ENCODE results near the gene FOXC1.
A peak's percentile ranks its signal among the peaks of the same experiment; 100 is the strongest.

FOXC1 gene

GRCh38 chr6:1630212-1630770 lies 20.6 kb downstream of the FOXC1 start:
- no peak overlapping the region for H3K27ac Mint-ChIP-seq
- no peak overlapping the region for H3K4me3 Mint-ChIP-seq
- no peak for ATAC-seq

GRCh38 chr6:1630771-1631217 lies 21.1 kb downstream of the FOXC1 start:
- H3K4me1 Mint-ChIP-seq, result peaks cover under 1% of the 10 kb centered on the region
- H3K36me3 Mint-ChIP-seq, result peaks cover 15% of the 10 kb centered on the region
- H3K27ac Mint-ChIP-seq, result no peak overlapping the region
- H3K4me3 Mint-ChIP-seq, result no peak overlapping the region
- H3K9me3 Mint-ChIP-seq, result no peaks in the 10 kb centered on the region
- ATAC-seq, result no peak
- peaks cover 49% of the 10 kb centered on the region for H3K27me3 Mint-ChIP-seq

More at GRCh38 chr6:1630212-1630770, 20.6 kb downstream of the FOXC1 start:
- Mint-ChIP-seq H3K36me3 (peaks cover 15% of the 10 kb centered on the region), H3K9me3 (no peaks in the 10 kb centered on the region), H3K27me3 (peaks cover 54% of the 10 kb centered on the region), H3K4me1 (peaks cover 5% of the 10 kb centered on the region)

- Mint-ChIP-seq H3K4me1 (peaks cover 1% of the 10 kb centered on the region), H3K36me3 (peaks cover 15% of the 10 kb centered on the region), H3K4me3 (no peak overlapping the region), H3K27ac (no peak overlapping the region), H3K9me3 (no peaks in the 10 kb centered on the region), H3K27me3 (peaks cover 45% of the 10 kb centered on the region)
- no peak for ATAC-seq
These were observed 21.5 kb downstream of the FOXC1 start for GRCh38 chr6:1631251-1631650.

DNA sequence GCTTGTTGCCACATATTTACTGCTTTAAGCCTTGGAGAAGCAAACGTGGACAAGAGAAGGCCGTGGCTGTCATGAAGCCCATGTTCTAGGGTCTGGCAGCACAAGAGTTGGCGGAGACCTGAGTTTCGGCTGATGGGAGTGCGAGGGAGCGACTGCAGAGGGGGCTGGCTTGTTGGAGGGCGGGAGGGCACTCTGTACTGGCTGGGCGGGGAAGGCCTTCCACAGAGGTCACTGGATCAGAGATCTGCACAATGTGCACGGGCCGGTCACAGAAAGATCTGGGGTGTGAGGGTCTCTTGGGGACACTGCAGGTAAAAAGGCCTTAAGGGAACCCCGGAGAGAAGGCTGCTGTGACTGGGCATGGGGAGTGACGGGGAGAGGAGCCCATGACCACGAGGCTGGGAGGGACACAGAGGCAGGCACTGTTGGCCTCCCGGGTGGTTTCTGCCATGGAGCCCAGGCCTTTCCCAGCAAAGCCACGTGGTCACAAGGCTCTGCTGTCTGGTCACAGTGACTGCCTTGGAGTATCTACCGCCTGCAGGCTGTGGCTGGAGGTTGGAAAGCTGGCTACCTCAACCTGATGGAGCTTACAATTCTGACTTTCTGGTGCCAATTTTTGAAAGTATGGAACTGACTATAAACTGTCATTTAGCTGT lies 23.8 kb downstream of the FOXC1 start:
- Mint-ChIP-seq H3K4me1 (peaks cover 17% of the 10 kb centered on the region), H3K27ac (no peak overlapping the region), H3K36me3 (peaks cover 15% of the 10 kb centered on the region), H3K9me3 (no peaks in the 10 kb centered on the region), H3K27me3 (peaks cover 22% of the 10 kb centered on the region), H3K4me3 (no peak overlapping the region)
- no peak for ATAC-seq

DNA sequence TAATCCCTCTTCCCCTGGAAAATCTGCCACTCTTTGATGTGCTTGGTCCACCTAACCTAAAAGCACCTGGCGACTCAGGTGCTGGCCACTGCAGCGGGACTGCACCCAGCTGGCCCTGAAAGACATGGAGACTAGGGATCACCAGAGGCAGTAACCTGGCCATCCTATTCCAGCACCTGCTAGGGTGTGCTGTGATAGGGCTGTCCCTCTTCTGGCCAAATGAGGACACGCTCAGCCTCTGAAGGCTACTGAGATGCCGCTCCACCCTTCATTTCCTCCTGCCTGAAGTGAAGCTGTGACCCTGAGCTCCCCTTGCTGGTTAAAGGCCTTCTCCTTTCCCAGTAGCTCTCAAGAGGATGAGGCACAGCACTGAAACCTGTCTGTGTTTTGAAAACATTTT lies 24.4 kb downstream of the FOXC1 start:
- Mint-ChIP-seq H3K27me3 (peaks cover 17% of the 10 kb centered on the region), H3K4me3 (no peak overlapping the region), H3K9me3 (no peaks in the 10 kb centered on the region), H3K27ac (no peak overlapping the region), H3K36me3 (peaks cover 13% of the 10 kb centered on the region), H3K4me1 (peaks cover 17% of the 10 kb centered on the region)
- no peak for ATAC-seq

DNA sequence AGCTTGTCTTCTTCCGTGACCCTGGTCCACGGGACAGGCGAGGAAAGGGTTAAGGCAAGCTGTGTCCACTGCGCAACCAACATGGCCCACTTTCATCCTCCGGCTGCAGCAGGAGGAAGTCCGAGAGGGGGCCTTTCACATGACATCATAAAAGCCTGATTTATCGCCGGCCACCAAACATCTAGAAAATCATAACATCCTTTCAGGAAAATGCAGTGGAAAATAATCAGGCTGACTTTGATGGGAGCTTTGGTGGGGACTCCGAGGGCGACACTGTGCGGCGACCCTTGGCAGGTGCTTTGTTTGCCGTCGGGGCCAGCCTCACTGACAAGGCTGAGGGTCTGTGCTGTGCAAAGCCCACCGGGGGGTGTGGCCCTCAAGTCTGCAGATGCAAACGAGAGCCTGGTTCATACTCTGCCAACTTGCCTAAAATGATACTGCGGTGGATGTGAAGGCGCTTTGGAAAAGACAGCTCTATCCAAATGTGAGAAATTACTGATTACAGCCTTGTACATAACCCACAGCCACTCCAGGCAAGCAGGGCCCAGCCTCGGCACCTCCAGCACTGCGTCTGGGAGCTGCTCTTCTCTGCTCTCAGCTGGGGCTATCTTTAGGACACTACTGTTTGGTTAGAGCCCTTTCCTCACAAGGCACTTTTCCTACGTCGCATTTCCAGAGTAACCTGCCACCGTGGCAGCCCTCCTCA lies 25.7 kb downstream of the FOXC1 start:
- Mint-ChIP-seq H3K27ac (no peak overlapping the region), H3K4me3 (no peak overlapping the region), H3K27me3 (peaks cover 3% of the 10 kb centered on the region), H3K4me1 (peaks cover 17% of the 10 kb centered on the region), H3K9me3 (no peaks in the 10 kb centered on the region), H3K36me3 (peaks cover 6% of the 10 kb centered on the region)
- no peak for ATAC-seq

GRCh38 chr6:1636272-1636825 lies 26.6 kb downstream of the FOXC1 start:
- peaks cover 6% of the 10 kb centered on the region for H3K36me3 Mint-ChIP-seq
- H3K27me3 Mint-ChIP-seq, result no peaks in the 10 kb centered on the region
- no peak for ATAC-seq
- H3K4me1 Mint-ChIP-seq, result peaks cover 17% of the 10 kb centered on the region
- no peaks in the 10 kb centered on the region for H3K9me3 Mint-ChIP-seq
- H3K4me3 Mint-ChIP-seq, result no peak overlapping the region
- no peak overlapping the region for H3K27ac Mint-ChIP-seq

GRCh38 chr6:1636971-1637871 lies 27.5 kb downstream of the FOXC1 start:
- Mint-ChIP-seq H3K36me3 (peaks cover 3% of the 10 kb centered on the region), H3K27me3 (no peaks in the 10 kb centered on the region), H3K4me3 (no peak overlapping the region), H3K27ac (peak overlapping the region; percentile 18), H3K4me1 (peaks cover 17% of the 10 kb centered on the region), H3K9me3 (no peaks in the 10 kb centered on the region)
- peak; percentile 88 for ATAC-seq

GRCh38 chr6:1639430-1639829 lies 29.7 kb downstream of the FOXC1 start:
- H3K4me1 Mint-ChIP-seq, result peaks cover 17% of the 10 kb centered on the region

GRCh38 chr6:1640476-1640875 lies 30.8 kb downstream of the FOXC1 start:
- no peaks in the 10 kb centered on the region for H3K36me3 Mint-ChIP-seq
- no peak for ATAC-seq
- H3K27ac Mint-ChIP-seq, result no peak overlapping the region
- H3K27me3 Mint-ChIP-seq, result no peaks in the 10 kb centered on the region
- H3K4me1 Mint-ChIP-seq, result peaks cover 21% of the 10 kb centered on the region
- no peak overlapping the region for H3K4me3 Mint-ChIP-seq
- H3K9me3 Mint-ChIP-seq, result no peaks in the 10 kb centered on the region

More at GRCh38 chr6:1639430-1639829, 29.7 kb downstream of the FOXC1 start:
- ATAC-seq, result no peak
- no peaks in the 10 kb centered on the region for H3K9me3 Mint-ChIP-seq
- H3K36me3 Mint-ChIP-seq, result no peaks in the 10 kb centered on the region
- H3K27ac Mint-ChIP-seq, result no peak overlapping the region
- H3K4me3 Mint-ChIP-seq, result no peak overlapping the region
- no peaks in the 10 kb centered on the region for H3K27me3 Mint-ChIP-seq

DNA sequence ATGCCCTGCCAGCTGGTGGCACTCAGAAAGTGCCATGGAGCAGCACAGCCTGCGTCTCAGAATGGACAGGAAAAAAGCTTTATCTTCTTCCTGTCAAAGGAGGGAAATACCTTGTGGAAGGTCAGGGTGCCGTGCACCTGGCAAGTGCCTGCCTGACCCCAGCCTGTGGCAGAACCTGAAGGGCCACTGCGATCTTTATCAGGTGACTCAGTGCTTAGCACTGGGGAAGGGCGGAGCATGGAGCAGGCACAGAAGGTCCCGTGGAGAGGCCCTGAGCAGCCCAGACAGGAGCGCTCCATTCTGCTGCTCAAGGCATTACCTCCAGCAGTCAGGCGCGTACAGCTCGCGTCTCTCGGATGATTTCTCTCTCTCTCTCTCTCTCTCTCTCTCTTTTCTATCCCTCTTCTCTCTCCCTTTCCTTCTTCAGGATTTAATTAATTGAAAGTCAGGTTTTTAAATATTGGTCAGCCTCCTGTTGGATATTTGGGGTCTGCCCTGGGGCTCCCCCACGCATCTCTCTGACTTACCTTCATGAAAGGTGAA lies 31.7 kb downstream of the FOXC1 start:
- H3K4me3 Mint-ChIP-seq, result no peak overlapping the region
- H3K27ac Mint-ChIP-seq, result no peak overlapping the region
- H3K4me1 Mint-ChIP-seq, result peaks cover 20% of the 10 kb centered on the region
- no peak for ATAC-seq
- H3K36me3 Mint-ChIP-seq, result no peaks in the 10 kb centered on the region
- H3K9me3 Mint-ChIP-seq, result no peaks in the 10 kb centered on the region
- H3K27me3 Mint-ChIP-seq, result no peaks in the 10 kb centered on the region

DNA sequence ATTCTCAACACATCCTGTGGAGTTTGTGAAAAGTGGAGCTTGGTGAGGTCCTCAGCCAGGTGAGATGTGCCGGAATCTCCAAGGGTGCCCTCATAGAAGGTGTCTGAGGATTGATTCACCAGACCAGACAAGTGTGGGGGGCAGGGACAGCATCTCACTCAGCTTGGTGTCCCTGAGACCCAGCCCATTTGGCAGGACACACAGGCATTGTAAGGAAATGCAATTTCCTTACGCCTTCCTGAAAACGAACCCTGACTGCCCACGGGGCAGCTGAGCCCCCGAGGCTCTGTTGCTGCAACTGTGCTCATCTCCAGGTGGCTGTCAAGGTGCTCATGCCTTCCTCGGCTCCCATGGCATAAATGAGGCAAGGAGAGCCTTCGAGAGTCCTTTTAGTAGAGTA lies 33.4 kb downstream of the FOXC1 start:
- H3K27ac Mint-ChIP-seq, result no peak overlapping the region
- no peak for ATAC-seq
- no peaks in the 10 kb centered on the region for H3K9me3 Mint-ChIP-seq
- H3K4me3 Mint-ChIP-seq, result no peak overlapping the region
- H3K36me3 Mint-ChIP-seq, result no peaks in the 10 kb centered on the region
- no peaks in the 10 kb centered on the region for H3K27me3 Mint-ChIP-seq
- peaks cover 6% of the 10 kb centered on the region for H3K4me1 Mint-ChIP-seq

GRCh38 chr6:1643830-1644445 lies 34.2 kb downstream of the FOXC1 start:
- Mint-ChIP-seq H3K27ac (no peak overlapping the region), H3K4me3 (no peak overlapping the region), H3K9me3 (no peaks in the 10 kb centered on the region), H3K27me3 (no peaks in the 10 kb centered on the region), H3K36me3 (peaks cover 5% of the 10 kb centered on the region), H3K4me1 (peaks cover 6% of the 10 kb centered on the region)
- no peak for ATAC-seq

DNA sequence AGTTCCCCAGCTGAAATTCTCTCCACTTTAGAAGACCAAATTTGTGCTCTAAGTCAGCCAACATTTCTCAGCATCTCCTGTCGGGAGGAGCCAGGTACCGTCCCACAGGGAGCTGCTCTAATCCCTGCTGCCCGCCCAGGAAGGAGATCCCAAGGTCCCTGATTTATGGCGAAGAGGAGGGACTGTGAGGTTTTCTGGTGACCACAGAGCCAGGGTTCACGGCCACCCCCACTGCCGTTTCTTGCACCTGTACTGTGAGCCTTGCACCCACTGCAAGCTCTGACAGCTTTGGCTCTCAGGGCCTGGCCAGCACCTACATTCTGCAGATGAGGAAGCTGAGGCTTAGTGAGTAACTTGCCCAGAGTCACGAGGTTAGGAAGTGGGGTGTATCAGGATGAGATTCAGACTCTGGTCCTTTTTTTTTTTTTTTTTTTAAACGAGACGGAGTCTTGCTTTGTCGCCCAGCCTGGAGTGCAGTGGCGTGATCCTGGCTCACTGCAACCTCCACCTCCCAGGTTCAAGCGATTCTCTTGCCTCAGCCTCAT lies 34.9 kb downstream of the FOXC1 start:
- ATAC-seq, result no peak
- H3K36me3 Mint-ChIP-seq, result peaks cover 5% of the 10 kb centered on the region
- H3K9me3 Mint-ChIP-seq, result no peaks in the 10 kb centered on the region
- H3K27ac Mint-ChIP-seq, result no peak overlapping the region
- H3K4me1 Mint-ChIP-seq, result peaks cover 6% of the 10 kb centered on the region
- H3K4me3 Mint-ChIP-seq, result no peak overlapping the region
- no peaks in the 10 kb centered on the region for H3K27me3 Mint-ChIP-seq

All from stimulated activated memory B cell treated with anti-CD40 and anti-IgM and Interleukin-4, amounts not matched to agents 10 μg/mL and 1 μg/mL and 100 μg/mL, for 72 hours (primary cell).